GM18511 (cell line): ENCODE results near the gene AKR7A3.
"Not testable (repeated sequence)": the region's sequence is repeated elsewhere in the genome, so short reads cannot be mapped to it uniquely, and the experiment has no call there.

Experiments used
- ATAC-seq: cut with Tn5 transposase; IDR thresholded peaks from one replicate; pipeline ENCODE4 v1.9.1; 2021; ENCODE audit warnings: mild to moderate bottlenecking, moderate library complexity; ENCODE audit not compliant: unreplicated experiment

AKR7A3 gene

DNA sequence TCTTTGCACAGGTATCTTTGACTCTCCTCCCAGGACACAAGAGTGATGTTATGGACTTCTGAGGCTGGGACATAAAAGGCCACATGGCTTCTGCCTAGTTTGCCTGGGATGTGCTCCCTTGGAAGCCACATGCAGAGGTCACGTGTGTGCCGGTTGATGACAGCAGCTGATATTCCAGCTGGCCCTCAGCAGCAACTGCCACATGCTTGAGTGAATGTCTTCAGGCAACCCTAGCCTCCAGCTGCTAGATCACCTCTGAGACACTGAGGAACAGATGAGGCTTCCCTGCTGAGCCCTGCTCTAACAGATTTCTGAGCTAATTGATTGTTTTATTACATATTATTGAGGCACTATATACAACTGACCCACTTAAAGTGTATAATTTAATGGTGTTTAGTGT, 11.6 kb upstream of the AKR7A3 start:
- ATAC-seq, result no peak

DNA sequence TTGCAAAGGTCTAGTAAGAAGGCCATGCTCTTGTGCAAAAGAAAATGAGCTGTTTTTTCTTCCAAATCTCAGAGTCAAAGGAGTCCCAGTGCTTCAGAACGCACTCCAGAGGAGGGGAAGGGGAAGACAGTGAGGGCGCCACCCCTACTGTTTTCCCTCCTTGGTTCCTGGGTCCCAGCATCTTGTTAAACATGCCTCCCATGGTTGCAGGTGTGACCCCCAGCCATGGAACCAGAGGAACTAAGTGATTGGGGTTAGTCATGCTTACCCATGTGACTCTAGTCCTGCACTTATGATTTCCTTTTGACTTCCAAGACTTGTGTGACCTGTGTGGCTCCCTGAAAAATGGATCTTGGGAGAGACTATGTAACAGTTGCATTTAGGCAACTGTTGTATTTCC, 6.1 kb upstream of the AKR7A3 start:
- no peak for ATAC-seq

DNA sequence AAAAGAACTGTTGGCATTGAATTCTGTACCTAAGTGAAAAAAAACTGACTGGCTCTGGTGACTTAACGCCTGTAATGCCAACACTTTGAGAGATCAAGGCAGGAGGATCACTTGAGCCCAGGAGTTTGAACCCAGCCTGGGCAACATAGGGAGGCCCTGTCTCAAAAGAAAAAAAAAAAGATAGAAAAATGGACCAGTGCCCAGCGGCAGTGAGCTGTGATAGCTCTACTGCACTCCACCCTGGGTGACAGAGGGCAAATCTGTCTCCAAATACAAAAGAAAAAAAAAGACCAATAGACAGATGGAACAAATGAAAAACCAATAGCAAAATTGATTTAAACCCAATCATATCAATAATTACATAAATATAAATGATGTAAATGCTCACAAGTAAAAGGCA, 674 bp upstream of the AKR7A3 start:
- no peak for ATAC-seq

DNA sequence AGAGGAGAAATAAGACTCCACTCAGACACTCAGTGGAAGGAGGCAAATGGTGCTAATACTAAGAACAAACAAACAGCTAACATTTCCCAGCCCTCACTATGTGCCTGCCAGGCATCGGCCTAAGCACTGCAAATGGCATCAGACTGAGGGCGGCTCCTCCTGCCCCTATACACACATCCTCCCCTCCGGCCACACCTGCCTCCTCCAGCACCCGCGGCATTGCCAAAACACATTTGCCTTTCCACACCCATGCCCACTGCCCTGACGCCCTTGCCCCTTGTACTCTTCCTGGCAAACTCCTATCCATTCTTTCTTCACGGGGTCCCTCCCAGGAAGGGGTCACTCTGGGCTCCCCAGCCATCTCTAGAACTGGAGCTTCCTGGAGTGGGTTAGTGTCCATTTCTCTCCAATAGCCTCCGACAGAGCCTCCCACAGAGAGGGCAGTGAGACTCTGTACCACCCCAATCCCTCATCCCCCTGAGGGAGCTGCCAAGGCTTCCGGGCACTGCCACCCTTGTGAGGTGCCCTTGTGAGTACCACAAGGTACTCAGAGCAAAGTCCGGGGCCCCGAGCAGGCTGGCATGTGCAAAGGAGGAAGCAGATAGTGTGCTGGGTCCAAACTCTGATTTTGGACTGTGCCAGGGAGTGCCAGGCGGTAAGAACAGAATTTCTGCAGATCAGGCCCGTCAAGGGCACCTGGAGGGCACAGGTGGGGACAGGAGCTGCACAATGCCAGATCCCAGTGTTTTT, 959 bp downstream of the AKR7A3 start:
- ATAC-seq, result no peak

DNA sequence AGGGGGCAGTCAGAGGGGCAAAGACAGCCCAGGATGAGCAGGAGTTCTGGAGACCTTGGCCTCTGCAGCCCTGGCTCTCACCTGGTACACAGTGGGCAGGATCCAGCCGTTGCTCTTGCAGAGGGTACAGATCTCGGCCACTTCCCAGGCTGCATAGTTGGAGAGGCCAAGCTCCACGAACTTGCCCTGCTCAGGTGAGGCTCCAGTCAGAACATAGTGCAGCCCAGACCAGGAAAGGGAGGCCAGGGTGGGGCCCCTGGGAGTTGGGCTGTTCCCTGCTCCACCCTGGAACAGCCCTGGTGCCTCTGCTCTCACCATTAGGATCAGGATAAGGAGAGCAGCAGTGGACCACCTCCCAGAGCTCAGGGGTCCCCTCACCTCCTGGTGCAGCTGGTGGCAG, 2.8 kb downstream of the AKR7A3 start:
- ATAC-seq, result not testable (repeated sequence)

DNA sequence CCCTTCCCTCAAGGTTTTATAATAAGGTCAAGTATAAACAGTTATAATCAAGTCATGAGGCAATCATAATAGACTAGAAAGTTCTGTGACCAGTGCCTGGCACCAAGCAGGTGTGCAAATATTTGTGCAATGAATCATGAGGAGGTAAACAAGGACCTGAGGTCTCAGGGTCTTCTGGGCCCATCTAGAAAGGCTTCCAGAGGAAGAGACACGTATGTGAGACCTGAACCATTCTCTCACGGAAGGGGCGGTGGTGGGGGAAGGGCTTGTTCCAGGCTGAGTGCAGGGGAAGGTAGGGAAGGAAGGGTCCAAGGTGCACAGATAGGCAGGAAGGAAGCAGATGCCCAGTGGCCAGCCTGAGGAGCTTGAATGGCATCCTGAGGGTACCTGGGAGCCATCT, 3.2 kb downstream of the AKR7A3 start:
- not testable (repeated sequence) for ATAC-seq

DNA sequence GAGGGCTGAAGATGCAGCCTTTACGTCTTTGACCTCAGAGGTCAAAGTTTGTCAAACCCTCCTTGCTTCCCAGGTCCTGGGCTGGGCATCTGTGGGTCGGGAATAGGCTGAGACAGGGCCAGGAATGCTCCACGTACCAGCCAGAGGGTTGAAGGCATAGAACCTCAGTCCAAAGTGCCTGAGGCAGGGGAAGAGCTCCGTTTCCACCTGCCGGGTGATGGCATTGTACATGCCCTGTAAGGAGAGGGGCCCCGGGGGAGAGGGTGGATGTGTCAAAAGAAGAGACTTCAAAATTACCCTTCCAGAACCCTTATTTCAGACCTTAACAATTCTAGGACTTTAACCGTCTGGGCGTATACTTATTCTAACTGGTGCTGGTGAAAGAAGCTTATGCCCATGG, 3.7 kb downstream of the AKR7A3 start:
- ATAC-seq, result no peak

DNA sequence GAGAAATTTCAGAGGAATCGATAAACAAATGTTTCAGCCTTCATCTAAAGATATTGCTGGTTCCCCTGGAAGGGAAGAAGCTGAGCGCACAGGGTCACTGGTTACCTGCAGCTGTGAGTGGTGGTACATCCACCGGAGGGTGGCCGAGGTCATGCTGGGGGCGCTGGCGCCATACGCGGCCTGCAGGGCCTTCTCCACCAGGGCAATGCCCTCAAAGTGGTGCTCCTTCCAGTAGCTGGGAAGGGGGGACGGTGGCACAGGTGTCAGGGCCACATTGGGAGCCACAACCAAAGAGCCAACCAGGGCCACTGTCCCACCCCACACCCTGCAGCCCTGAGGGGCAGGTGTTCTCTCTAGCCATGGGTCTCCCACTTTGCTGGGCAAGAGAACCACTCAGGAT, 4.7 kb downstream of the AKR7A3 start:
- no peak for ATAC-seq

DNA sequence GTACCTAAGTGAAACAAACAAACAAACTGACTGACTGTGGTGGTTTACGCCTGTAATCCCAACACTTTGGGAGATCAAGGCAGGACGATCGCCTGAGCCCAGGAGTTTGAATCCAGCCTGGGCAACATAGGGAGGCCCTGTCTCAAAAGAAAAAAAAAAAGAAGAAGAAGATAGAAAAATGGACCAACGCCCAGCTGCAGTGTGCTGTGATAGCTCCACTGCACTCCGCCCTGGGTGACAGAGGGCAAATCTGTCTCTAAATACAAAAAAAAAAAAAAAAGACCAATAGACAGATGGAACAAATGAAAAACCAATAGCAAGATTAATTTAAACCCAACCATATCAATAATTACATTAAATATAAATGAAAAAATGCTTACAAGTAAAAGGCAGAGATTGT, 13.9 kb downstream of the AKR7A3 start:
- ATAC-seq, result no peak

DNA sequence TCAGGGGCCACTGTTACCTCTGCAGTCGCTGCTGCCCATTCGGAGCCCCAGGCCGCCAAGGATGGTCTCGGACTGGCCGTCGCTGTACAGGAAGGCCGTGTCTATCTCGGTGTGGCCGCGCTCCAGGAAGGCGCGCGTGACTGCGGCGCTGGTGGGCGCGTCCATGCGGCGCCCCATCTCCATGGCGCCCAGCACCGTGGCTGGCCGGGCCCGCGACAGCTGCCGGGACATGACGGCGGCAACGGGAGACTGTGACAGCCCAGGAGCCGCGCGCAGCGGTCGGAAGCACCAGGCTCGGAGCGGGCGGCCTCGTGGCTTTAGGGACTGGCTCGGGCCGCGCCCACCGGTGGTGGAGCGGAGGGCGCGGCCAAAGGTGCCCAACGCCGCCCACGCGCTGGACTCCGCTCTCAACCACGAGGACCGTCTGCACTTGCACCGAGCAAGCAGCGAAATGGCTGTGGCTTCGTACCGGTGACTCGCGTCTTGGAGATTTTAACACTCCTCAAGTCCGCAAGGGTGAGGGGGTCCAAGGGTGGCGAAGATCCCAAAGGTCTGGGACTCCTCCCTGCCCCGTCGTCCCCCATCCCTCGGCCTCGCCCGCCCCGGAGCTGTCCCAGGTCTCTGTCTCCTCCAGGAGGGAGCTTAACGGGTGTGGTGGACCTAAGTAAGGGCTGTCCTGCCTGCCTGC, 14.6 kb downstream of the AKR7A3 start:
- not testable (repeated sequence) for ATAC-seq

DNA sequence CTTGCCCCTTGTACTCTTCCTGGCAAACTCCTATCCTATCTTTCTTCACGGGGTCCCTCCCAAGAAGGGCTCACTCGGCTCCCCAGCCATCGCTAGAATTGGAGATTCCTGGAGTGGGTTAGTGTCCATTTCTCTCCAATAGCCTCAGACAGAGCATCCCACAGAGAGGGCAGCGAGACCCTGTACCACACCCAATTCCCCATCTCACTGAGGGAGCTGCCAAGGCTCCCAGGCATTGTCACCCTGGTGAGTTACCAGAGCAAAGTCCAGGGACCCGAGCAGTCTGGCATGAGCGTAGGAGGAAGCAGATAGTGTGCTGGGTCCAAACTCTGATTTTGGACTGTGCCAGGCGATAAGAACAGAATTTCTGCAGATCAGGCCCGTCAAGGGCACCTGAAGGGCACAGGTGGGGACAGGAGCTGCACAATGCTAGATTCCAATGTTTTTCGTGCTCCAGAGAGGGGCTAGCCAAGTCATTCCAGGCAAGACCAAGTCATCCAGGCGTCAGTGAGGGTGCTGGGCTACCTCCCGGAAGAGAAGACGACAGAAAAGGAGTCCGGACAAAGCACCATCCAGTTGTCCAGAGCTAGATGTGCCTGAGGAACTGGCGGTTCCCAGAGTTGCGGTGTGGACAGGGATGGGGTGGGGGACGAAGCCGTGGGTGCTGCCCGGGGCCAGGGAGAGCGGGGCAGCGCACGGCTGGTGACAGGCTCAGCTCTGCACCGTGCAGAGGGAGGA, 15.3 kb downstream of the AKR7A3 start:
- no peak for ATAC-seq

DNA sequence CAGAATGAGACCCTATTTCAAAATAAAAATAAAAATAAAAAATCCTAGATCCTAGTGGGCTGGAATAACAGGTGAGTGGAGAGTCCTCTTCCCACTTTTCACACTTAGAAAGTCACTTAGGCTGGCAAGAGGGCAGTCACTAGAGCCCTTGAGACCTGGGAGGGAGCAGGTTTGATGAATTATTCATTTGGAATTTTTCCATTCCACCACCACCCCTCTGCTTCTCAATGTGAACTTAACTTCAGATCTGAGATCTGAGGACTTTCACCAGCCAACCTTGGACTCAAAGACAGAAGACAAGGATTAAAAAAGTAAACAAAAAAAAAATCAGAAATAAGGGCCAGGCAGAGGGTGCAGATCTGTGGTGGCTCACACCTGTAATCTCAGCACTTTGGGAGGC, 16.5 kb downstream of the AKR7A3 start:
- no peak for ATAC-seq

DNA sequence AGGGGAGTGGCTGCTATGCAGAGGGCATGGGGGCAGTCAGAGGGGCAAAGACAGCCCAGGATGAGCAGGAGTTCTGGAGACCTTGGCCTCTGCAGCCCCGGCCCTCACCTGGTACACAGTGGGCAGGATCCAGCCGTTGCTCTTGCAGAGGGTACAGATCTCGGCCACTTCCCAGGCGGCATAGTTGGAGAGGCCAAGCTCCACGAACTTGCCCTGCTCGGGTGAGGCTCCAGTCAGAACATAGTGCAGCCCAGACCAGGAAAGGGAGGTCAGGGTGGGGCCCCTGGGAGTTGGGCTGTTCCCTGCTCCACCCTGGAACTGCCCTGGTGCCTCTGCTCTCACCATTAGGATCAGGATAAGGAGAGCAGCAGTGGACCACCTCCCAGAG, 18.2 kb downstream of the AKR7A3 start:
- ATAC-seq, result not testable (repeated sequence)

DNA sequence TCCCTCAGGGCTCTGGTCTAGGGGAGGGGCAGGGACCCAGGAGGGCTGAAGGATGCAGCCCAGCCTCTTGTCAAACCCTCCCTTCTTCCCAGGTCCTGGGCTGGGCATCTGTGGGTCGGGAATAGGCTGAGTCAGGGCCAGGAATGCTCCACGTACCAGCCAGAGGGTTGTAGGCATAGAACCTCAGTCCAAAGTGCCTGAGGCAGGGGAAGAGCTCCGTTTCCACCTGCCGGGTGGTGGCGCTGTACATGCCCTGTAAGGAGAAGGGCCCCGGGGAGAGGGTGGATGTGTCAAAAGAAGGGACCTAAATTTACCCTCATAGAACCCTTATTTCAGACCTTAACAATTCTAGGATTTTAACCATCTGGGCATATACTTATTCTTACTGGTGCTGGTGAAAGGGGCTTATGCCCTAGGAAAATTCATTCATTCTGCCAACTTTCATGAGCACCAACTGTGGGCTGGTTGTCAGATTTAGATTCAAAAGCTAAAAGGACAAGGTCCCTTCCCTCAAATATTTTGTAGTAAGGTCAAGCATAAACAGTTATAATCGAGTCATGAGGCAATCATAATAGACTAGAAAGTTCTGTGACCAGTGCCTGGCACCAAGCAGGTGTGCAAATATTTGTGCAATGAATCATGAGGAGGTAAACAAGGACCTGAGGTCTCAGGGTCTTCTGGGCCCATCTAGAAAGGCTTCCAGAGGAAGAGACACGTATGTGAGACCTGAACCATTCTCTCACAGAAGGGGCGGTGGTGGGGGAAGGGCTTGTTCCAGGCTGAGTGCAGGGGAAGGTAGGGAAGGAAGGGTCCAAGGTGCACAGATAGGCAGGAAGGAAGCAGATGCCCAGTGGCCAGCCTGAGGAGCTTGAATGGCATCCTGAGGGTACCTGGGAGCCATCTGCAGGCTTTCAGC, 18.9 kb downstream of the AKR7A3 start:
- ATAC-seq, result not testable (repeated sequence)

DNA sequence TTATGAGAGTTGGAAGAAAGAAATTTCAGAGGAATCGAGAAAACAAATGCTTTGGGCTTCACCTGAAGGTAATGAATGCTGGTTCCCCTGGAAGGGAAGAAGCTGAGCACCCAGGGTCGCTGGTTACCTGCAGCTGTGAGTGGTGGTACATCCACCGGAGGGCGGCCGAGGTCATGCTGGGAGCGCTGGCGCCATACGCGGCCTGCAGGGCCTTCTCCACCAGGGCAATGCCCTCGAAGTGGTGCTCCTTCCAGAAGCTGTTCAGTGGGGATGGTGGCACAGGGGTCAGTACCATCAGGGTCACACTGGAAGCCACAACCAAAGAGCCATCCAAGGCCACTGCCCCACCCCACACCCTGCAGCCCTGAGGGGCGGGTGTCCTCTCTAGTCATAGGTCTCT, 20.1 kb downstream of the AKR7A3 start:
- ATAC-seq, result no peak

DNA sequence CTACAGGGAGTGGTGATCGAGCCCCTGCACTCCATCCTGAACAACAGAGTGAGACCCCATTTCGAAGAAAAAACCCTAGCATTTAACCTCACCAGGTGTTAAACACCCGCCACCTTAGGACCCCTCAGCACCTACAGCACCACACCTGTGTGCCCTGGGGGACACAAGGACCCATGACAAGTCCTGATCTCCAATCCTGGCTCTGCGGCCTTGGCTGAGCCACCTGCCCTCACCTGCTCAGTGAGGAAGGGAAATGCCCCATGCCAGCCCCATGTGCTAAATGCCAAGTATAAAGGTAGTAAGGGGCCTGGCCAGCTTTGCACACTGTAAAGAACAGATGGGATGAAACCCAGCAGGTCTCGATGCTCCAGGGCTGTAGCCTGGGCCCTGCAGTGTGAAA, 25.8 kb downstream of the AKR7A3 start:
- ATAC-seq, result no peak

DNA sequence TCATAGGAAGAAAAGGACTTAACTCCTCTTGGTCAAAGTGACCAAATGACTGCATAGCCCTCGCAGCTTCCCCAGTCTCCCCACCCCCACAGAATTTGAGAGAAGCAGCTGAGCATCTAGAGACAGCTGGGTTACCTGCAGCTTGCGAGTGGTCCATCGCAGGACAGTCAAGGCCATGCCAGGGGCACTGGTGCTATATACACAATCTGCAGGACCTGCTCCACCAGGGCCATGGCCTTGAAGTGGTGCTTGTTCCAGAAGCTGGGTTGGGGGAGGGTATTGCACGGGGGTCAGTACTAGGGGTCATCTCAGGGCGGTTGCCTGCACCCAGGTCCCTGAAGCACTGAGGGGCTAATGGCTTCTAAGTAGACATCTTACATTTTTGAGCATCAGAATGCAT, 26.5 kb downstream of the AKR7A3 start:
- ATAC-seq, result no peak

DNA sequence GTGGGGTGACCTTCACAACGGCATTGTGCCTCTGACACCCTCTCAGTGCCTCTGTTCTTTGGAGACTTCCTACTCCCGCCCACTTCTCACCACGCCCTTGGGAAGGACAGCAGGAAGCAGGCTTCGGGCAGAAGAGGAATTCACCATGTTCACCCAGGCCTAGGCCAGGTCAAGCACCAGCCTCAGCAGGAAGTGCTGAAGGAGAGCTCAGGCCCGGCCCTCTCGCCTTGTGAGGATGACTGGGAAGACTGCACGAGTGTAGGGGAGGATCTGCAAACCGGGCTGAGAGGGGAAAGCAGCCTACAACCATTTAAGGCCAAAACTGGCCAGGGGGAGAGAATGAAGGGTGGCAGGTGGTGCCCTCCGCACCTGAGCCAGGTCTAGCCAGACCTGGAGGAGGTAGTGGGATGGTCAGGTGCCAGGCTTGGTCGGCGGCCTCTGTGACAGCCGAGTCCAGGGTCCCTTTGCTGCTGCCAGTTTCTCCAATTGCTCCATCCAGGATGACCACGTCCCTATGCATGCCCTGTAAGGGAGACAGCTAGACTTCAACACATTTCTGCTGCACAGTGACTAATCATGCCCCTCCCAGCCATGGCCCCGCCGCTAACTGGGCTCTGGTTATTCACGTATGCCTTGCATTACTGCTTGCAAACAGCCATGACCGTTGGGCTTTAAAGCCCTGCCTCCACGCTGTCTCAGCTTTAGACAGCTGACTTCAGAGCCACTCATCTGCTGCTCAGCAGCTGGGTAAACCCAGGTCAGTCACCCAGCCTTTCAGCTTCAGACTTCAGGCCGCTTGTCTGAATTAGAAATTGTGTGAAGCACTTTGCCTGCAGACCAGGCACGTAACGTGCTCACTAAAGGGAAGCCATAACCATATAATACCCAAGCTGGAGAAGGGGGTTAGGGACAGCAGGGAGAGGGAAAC, 28.1 kb downstream of the AKR7A3 start:
- no peak for ATAC-seq

DNA sequence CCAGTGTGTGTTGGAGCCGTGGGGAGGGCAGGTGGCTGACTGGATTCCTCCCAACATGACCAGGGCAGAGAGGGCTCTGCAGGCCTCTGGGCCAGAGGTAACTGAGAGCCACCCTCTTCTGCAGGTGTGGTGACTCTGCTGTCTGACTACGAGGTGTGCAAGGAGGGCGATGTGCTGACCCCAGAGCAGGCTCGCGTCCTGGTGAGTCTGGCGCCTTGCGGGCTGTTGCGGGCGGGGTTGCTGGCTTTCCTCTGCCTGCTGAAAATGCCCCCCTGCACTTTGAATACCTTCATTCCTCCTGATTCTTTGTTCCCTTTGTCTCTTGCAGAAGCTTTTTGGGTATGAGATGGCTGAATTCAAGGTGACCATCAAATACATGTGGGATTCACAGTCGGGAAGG, 30.2 kb downstream of the AKR7A3 start:
- no peak for ATAC-seq
